ENCODE measurements around the gene KCNQ1. TPM values are rescaled to one million over a fixed set of nuclear protein-coding genes. Genes with fewer than 3 reads are reported as not detected.

KCNQ1 gene
- total and polyA plus RNA-seq, 4 donors: 15.4 to 41.7 (median 26.2) TPM

- no peak for DNase-seq
- peaks cover 0 to 4% (median 0%) of the 10 kb centered on the region in 4 donors for H3K9me3 ChIP-seq (ENCODE audit: control insufficient read depth in 4 of 4, insufficient read depth in 3 of 4, low read length in 3 of 4)
- no peak overlapping the region for H3K9ac ChIP-seq (ENCODE audit: insufficient read depth in 1 of 2, low read length in 2 of 2)
- H3K27me3 ChIP-seq (ENCODE audit: control insufficient read depth in 3 of 3, insufficient read depth in 3 of 3, low read length in 2 of 3): no peaks in the 10 kb centered on the region
- no peak overlapping the region for H3K27ac ChIP-seq (ENCODE audit: low read depth in 1 of 2, low read length in 1 of 2)
- H3K4me1 ChIP-seq (ENCODE audit: control insufficient read depth in 5 of 5, insufficient read depth in 5 of 5, low read length in 5 of 5): peaks cover 7 to 69% (median 30%) of the 10 kb centered on the region in 5 donors
- 89 to 96% methylated on average over 1 of the region's 1 CpG for WGBS, 2 donors
- no peaks in the 10 kb centered on the region for H3K36me3 ChIP-seq (ENCODE audit: control insufficient read depth in 4 of 4, insufficient read depth in 4 of 4, low read length in 4 of 4)
- TF ChIP-seq CTCF (IDR thresholded peaks at IDR 0.05; ENCODE audit: control extremely low read depth, extremely low read depth): no peak
- H3K4me3 ChIP-seq: no peak overlapping the region
- ATAC-seq (ENCODE audit: insufficient read depth, low FRiP score): no peak
These were observed 365.0 kb downstream of the KCNQ1 start for GRCh38 chr11:2809854-2810253.

- H3K27ac ChIP-seq (ENCODE audit: low read depth in 1 of 2, low read length in 1 of 2): peak overlapping the region in 1 of 2 donors; percentile 26
- no peak for TF ChIP-seq CTCF (IDR thresholded peaks at IDR 0.05; ENCODE audit: control extremely low read depth, extremely low read depth)
- H3K4me3 ChIP-seq: no peak overlapping the region
- WGBS, 2 donors: 85 to 87% methylated on average over 18 of the region's 18 CpGs
- no peaks in the 10 kb centered on the region for H3K27me3 ChIP-seq (ENCODE audit: control insufficient read depth in 3 of 3, insufficient read depth in 3 of 3, low read length in 2 of 3)
- H3K9ac ChIP-seq (ENCODE audit: insufficient read depth in 1 of 2, low read length in 2 of 2): no peak overlapping the region
- no peaks in the 10 kb centered on the region for H3K36me3 ChIP-seq (ENCODE audit: control insufficient read depth in 4 of 4, insufficient read depth in 4 of 4, low read length in 4 of 4)
- DNase-seq (peak; percentile 83 to 91 (median 87)), ATAC-seq (ENCODE audit: insufficient read depth, low FRiP score) (no peak)
- peaks cover 0 to 4% (median 0%) of the 10 kb centered on the region in 4 donors for H3K9me3 ChIP-seq (ENCODE audit: control insufficient read depth in 4 of 4, insufficient read depth in 3 of 4, low read length in 3 of 4)
- peaks cover 7 to 68% (median 30%) of the 10 kb centered on the region in 5 donors for H3K4me1 ChIP-seq (ENCODE audit: control insufficient read depth in 5 of 5, insufficient read depth in 5 of 5, low read length in 5 of 5)
These were observed 365.8 kb downstream of the KCNQ1 start for GRCh38 chr11:2810411-2811205.

GRCh38 chr11:2811206-2812091 is 366.6 kb downstream of the KCNQ1 start:
- no peak for TF ChIP-seq CTCF (IDR thresholded peaks at IDR 0.05; ENCODE audit: control extremely low read depth, extremely low read depth)

More at GRCh38 chr11:2811206-2812091, 366.6 kb downstream of the KCNQ1 start:
- Histone ChIP-seq H3K9me3 (ENCODE audit: control insufficient read depth in 4 of 4, insufficient read depth in 3 of 4, low read length in 3 of 4) (peaks cover 0 to 10% (median 2%) of the 10 kb centered on the region in 4 donors), H3K27ac (ENCODE audit: low read depth in 1 of 2, low read length in 1 of 2) (peak overlapping the region; percentile 17 to 71), H3K36me3 (ENCODE audit: control insufficient read depth in 4 of 4, insufficient read depth in 4 of 4, low read length in 4 of 4) (no peaks in the 10 kb centered on the region), H3K9ac (ENCODE audit: insufficient read depth in 1 of 2, low read length in 2 of 2) (no peak overlapping the region), H3K4me3 (no peak overlapping the region), H3K27me3 (ENCODE audit: control insufficient read depth in 3 of 3, insufficient read depth in 3 of 3, low read length in 2 of 3) (no peaks in the 10 kb centered on the region), H3K4me1 (ENCODE audit: control insufficient read depth in 5 of 5, insufficient read depth in 5 of 5, low read length in 5 of 5) (peaks cover 7 to 59% (median 27%) of the 10 kb centered on the region in 5 donors)
- ATAC-seq (ENCODE audit: insufficient read depth, low FRiP score) (no peak), DNase-seq (no peak)
- 68 to 73% methylated on average over 34 of the region's 34 CpGs for WGBS, 2 donors
